ENCODE measurements around the gene BEGAIN. TPM values are rescaled to one million over a fixed set of nuclear protein-coding genes. Genes with fewer than 3 reads are reported as not detected.

The BEGAIN gene
- total and polyA plus RNA-seq, 8 donors = 0.31 to 1.1 (median 0.83) TPM; not detected in 4

GRCh38 chr14:100609941-100610391, 22.7 kb upstream of the BEGAIN start:
- H3K27me3 ChIP-seq = peaks cover 0 to 47% (median 4%) of the 10 kb centered on the region in 3 donors
- H3K27ac ChIP-seq = no peak overlapping the region
- H3K4me3 ChIP-seq = no peak overlapping the region
- no peaks in the 10 kb centered on the region for H3K9me3 ChIP-seq
- intact Hi-C loops (cut with DNase I; ENCODE audit: low total_unique reads) = no loop called here
- TF ChIP-seq POLR2AphosphoS5 (IDR thresholded peaks at IDR 0.05) (no peak), POLR2A (IDR thresholded peaks at IDR 0.05) (no peak), CTCF (IDR thresholded peaks at IDR 0.05) (no peak), EP300 (IDR thresholded peaks at IDR 0.05) (no peak)
- 85 to 94% (median 88%) methylated on average over 7 to 13 of the region's 13 CpGs for WGBS, 5 donors
- no peaks in the 10 kb centered on the region for H3K36me3 ChIP-seq
- no peak for DNase-seq
- no peaks in the 10 kb centered on the region for H3K4me1 ChIP-seq

GRCh38 chr14:100609331-100609870, 22.2 kb upstream of the BEGAIN start:
- intact Hi-C loops (cut with DNase I; ENCODE audit: low total_unique reads) = no loop called here

GRCh38 chr14:100608586-100609330, 21.5 kb upstream of the BEGAIN start:
- intact Hi-C loops (cut with DNase I; ENCODE audit: low total_unique reads) = no loop called here
- H3K36me3 ChIP-seq = no peaks in the 10 kb centered on the region
- H3K9me3 ChIP-seq = no peaks in the 10 kb centered on the region
- H3K4me1 ChIP-seq = no peaks in the 10 kb centered on the region
- 74 to 83% (median 76%) methylated on average over 14 to 19 of the region's 19 CpGs for WGBS, 5 donors
- no peak overlapping the region for H3K4me3 ChIP-seq
- DNase-seq = no peak
- H3K27ac ChIP-seq = no peak overlapping the region
- no peak for TF ChIP-seq POLR2AphosphoS5 (IDR thresholded peaks at IDR 0.05)
- TF ChIP-seq EP300 (IDR thresholded peaks at IDR 0.05) = no peak
- peaks cover 0 to 57% (median 7%) of the 10 kb centered on the region in 3 donors for H3K27me3 ChIP-seq

More at GRCh38 chr14:100609331-100609870, 22.2 kb upstream of the BEGAIN start:
- DNase-seq = no peak
- 82 to 85% (median 85%) methylated on average over 14 of the region's 14 CpGs for WGBS, 5 donors
- TF ChIP-seq CTCF (IDR thresholded peaks at IDR 0.05) (no peak), POLR2A (IDR thresholded peaks at IDR 0.05) (no peak)
- no peak overlapping the region for H3K27ac ChIP-seq
- H3K9me3 ChIP-seq = no peaks in the 10 kb centered on the region
- no peaks in the 10 kb centered on the region for H3K36me3 ChIP-seq
- H3K27me3 ChIP-seq = peaks cover 0 to 53% (median 7%) of the 10 kb centered on the region in 3 donors
- no peak overlapping the region for H3K4me3 ChIP-seq
- H3K4me1 ChIP-seq = no peaks in the 10 kb centered on the region

GRCh38 chr14:100608064-100608463, 20.8 kb upstream of the BEGAIN start:
- no peaks in the 10 kb centered on the region for H3K36me3 ChIP-seq
- no peaks in the 10 kb centered on the region for H3K4me1 ChIP-seq
- H3K9me3 ChIP-seq = no peaks in the 10 kb centered on the region
- DNase-seq = no peak
- peaks cover 0 to 55% (median 7%) of the 10 kb centered on the region in 3 donors for H3K27me3 ChIP-seq
- H3K4me3 ChIP-seq = no peak overlapping the region
- WGBS, 5 donors = 78 to 88% (median 84%) methylated on average over 3 of the region's 3 CpGs
- intact Hi-C loops (cut with DNase I; ENCODE audit: low total_unique reads) = no loop called here
- no peak overlapping the region for H3K27ac ChIP-seq
- TF ChIP-seq EP300 (IDR thresholded peaks at IDR 0.05) (no peak), CTCF (IDR thresholded peaks at IDR 0.05) (no peak), POLR2AphosphoS5 (IDR thresholded peaks at IDR 0.05) (no peak), POLR2A (IDR thresholded peaks at IDR 0.05) (no peak)

DNA sequence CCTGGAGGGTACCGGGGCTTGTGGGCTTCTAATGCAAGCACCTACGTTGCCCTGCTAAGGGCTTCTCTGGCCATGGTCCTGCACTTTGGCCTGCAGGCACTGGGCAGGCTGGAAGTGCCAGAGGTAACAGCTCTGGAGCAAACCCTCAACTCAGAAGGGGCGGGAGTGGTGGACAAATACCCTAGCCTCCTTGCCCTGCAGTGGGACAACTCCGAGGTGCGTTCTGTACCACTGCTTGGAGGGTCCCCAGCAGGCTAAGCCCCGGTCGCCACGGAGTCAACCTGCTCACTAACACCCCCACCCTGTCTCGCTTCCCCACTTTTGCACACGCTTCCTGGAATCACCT, 20.4 kb upstream of the BEGAIN start:
- Histone ChIP-seq H3K27me3 (peaks cover 0 to 53% (median 7%) of the 10 kb centered on the region in 3 donors), H3K4me1 (no peaks in the 10 kb centered on the region), H3K27ac (no peak overlapping the region), H3K9me3 (peaks cover 0 to under 1% (median 0%) of the 10 kb centered on the region in 4 donors), H3K36me3 (no peaks in the 10 kb centered on the region), H3K4me3 (no peak overlapping the region)
- intact Hi-C loops (cut with DNase I; ENCODE audit: low total_unique reads) = no loop called here
- no peak for DNase-seq
- 84 to 95% (median 88%) methylated on average over 9 to 10 of the region's 10 CpGs for WGBS, 5 donors
- TF ChIP-seq CTCF (IDR thresholded peaks at IDR 0.05) = no peak
- no peak for TF ChIP-seq POLR2A (IDR thresholded peaks at IDR 0.05)
- no peak for TF ChIP-seq POLR2AphosphoS5 (IDR thresholded peaks at IDR 0.05)
- TF ChIP-seq EP300 (IDR thresholded peaks at IDR 0.05) = no peak
